Measurements from ENCODE around the gene WWOX. TPM values are rescaled to one million over a fixed set of nuclear protein-coding genes. Genes with fewer than 3 reads are reported as not detected.

Gene WWOX
- total RNA-seq, 2 donors from 2014 or later = 23.0 to 31.7 TPM

DNA sequence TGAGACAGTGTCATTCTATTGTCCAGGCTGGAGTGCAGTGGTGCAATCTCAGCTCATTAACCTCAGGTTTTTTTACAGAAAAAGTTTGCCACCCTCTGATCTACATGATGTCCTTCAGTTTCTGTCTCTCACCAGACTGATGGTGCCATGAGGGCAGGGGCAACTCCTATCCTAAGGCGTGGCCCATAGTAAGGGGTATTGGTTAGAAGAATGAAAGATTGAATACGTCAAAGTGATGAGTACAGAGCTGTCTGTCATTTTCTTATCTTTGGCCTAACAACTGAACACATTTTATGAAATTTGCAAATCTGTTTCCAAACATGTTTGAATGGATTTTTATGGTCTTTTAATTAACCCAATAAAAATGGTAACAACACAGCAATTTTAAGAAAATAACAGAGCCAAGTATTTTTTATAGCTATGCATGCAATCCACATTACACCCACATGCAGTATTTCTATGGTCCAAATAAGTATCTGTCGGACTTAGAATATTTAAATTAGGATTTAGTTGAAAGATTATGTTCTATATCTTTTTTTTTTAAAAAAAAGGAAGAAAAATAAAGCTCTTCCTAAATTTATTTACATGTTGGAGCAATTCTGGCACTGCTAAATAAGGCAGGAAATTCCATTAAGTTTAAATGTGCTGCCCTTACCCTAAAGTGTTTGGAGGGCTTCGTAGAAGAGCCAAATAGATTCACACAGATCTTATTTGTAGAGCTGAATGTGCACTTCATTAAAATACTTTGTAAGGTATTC is 192.8 kb downstream of the WWOX start:
- no peak for DNase-seq (ENCODE audit: low spot score)
- Mint-ChIP-seq H3K36me3 (no peaks in the 10 kb centered on the region), H3K9me3 (no peaks in the 10 kb centered on the region), H3K4me3 (no peak overlapping the region), H3K27me3 (peaks cover 0 to 11% of the 10 kb centered on the region in 2 donors), H3K4me1 (ENCODE audit: low read depth in 2 of 2) (peaks cover 0 to 7% of the 10 kb centered on the region in 2 donors), H3K27ac (no peak overlapping the region)
- ATAC-seq = no peak

DNA sequence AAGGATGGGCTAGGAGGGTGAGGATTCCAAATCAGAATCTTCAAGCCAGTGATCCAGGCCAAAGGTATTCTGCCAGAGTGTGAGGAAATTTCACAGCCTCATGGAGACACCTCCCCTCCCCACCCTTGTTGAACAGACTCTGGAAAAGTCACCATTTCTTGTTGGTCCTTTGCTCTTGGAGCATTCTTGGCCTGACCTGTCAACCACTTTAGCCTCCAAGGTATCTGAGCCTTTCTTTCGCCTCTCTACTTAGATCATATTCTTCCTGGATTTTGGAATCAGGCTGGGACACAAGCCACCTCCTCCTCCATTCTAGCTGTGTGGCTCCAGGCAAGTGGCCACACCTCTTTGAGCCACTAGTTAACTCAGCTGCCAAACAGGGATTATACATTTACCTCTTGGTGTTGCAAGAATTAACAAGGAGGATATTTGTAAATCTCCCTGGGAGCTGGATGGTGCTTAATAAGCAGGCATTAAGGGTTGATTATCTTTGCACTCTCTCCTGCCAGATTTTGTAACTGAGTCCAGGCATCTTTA is 193.5 kb downstream of the WWOX start:
- H3K27ac Mint-ChIP-seq = no peak overlapping the region

DNA sequence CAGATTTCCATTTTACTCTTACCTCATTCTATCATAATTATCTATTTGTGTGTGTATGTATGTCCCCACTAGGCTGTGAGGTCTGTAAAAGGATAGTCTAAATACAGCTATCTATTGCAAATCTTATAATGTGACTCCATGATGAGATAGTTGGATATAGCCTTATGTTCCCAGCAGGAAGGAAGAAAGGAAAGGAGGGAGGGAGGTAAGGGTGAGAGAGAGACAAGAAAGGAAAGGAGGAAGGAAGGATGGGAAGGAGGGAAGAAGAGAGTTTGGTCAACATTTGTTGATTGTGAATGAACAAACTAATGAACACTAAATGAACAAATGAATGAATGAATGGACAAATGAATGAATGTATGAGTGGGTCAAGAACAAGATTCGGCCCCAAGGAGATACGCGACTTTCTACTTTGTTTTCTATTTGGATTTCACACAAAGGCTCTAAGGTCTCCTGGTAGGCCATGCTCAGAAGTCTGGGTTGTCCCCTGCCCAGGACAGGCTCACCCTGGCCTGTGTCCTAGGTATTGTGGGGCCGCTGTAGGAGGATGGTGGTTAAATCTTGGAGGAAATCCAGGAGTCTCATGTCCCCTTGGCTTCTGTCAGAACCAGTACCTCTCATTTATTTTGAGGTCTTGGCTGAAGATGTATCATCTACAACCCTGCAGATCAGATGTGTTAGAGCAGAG is 195.2 kb downstream of the WWOX start:
- no peak overlapping the region for H3K27ac Mint-ChIP-seq
- no peak for ATAC-seq
- DNase-seq (ENCODE audit: low spot score) = no peak
- H3K4me3 Mint-ChIP-seq = no peak overlapping the region
- H3K27me3 Mint-ChIP-seq = peaks cover 0 to 11% of the 10 kb centered on the region in 2 donors
- H3K36me3 Mint-ChIP-seq = no peaks in the 10 kb centered on the region
- H3K9me3 Mint-ChIP-seq = no peaks in the 10 kb centered on the region
- H3K4me1 Mint-ChIP-seq (ENCODE audit: low read depth in 2 of 2) = peaks cover 0 to 7% of the 10 kb centered on the region in 2 donors

More for the DNA sequence above, 193.5 kb downstream of the WWOX start:
- ATAC-seq = no peak
- Mint-ChIP-seq H3K36me3 (no peaks in the 10 kb centered on the region), H3K27me3 (peaks cover 0 to 11% of the 10 kb centered on the region in 2 donors), H3K4me1 (ENCODE audit: low read depth in 2 of 2) (peaks cover 0 to 7% of the 10 kb centered on the region in 2 donors), H3K4me3 (no peak overlapping the region), H3K9me3 (no peaks in the 10 kb centered on the region)
- no peak for DNase-seq (ENCODE audit: low spot score)

DNA sequence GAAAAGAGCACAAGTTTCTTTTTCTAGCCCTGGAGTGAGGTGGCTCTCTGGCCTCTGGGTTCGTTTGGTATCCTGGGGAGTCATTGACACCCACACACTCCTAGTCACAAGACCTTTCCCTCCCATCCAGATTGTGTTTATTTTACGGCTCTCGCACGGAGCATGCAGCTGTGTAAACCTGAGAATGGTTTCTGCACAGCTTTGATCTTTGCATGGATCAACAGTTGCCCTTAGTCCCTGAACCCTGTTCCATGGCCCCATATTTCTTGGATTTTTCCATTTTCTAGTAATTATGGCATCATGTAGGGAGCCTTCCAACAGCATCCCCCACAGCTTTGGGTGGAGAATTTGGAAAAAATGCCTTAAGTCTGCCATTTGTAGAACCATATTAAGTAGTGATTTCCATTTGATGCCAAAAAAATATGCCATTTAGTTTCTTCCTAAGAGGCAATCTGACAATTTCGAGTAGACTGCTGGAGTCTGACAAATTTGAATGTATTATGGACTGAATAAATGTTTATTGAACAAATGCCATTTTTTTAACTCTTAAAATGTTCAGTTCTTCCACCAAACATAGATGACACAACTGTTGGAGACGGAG is 197.7 kb downstream of the WWOX start:
- H3K27me3 Mint-ChIP-seq = peaks cover 0 to 9% of the 10 kb centered on the region in 2 donors

DNA sequence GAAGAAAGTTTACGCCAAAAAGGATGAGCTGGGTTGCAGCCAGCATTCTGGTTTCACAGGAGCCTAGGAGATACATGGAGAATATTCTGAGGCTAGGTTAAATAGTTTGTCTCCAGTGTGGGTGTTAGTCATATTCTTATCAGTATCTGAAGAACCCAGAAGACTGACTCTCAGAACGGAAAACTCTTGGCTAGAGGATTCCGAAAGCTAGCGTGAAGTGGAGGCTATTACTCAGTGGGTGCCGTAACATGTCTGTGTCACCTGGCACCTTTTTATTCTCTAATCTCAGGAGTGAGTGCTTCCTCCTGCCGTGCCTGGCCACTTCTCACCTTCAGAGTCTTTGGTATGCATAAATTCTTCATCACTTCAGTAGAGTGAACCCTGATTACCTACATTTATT is 199.5 kb downstream of the WWOX start:
- ATAC-seq = no peak
- peaks cover 0 to 8% of the 10 kb centered on the region in 2 donors for H3K27me3 Mint-ChIP-seq
- H3K36me3 Mint-ChIP-seq = no peaks in the 10 kb centered on the region
- no peak overlapping the region for H3K27ac Mint-ChIP-seq
- H3K4me3 Mint-ChIP-seq = no peak overlapping the region
- DNase-seq (ENCODE audit: low spot score) = no peak
- H3K4me1 Mint-ChIP-seq (ENCODE audit: low read depth in 2 of 2) = peaks cover 0 to 5% of the 10 kb centered on the region in 2 donors
- H3K9me3 Mint-ChIP-seq = no peaks in the 10 kb centered on the region

More for the DNA sequence above, 197.7 kb downstream of the WWOX start:
- peaks cover 0 to 7% of the 10 kb centered on the region in 2 donors for H3K4me1 Mint-ChIP-seq (ENCODE audit: low read depth in 2 of 2)
- H3K9me3 Mint-ChIP-seq = no peaks in the 10 kb centered on the region
- ATAC-seq (no peak), DNase-seq (ENCODE audit: low spot score) (no peak)
- H3K4me3 Mint-ChIP-seq = no peak overlapping the region
- H3K36me3 Mint-ChIP-seq = no peaks in the 10 kb centered on the region
- H3K27ac Mint-ChIP-seq = no peak overlapping the region

DNA sequence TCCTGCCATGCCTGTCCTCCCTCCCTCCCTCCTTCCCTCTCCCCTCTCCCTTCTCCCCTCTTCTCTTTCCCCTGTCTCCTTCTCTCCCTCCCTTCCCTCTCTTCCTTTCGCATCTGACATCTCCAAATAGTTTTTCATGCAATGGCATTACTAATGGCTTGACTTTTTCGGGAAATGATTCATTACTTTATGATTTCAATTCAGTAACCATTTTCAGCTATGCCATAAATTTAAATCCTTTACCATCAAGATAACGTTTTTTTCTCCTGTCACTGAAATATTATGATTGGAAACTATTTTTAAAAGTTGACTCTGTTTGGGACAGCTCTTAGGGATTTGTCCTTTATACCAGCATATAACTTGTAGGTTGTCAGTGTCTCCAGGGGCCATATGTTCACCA is 201.0 kb downstream of the WWOX start:
- DNase-seq (ENCODE audit: low spot score) (no peak), ATAC-seq (no peak)
- Mint-ChIP-seq H3K27ac (no peak overlapping the region), H3K9me3 (no peaks in the 10 kb centered on the region), H3K4me1 (ENCODE audit: low read depth in 2 of 2) (no peaks in the 10 kb centered on the region), H3K27me3 (no peaks in the 10 kb centered on the region), H3K4me3 (no peak overlapping the region), H3K36me3 (no peaks in the 10 kb centered on the region)

DNA sequence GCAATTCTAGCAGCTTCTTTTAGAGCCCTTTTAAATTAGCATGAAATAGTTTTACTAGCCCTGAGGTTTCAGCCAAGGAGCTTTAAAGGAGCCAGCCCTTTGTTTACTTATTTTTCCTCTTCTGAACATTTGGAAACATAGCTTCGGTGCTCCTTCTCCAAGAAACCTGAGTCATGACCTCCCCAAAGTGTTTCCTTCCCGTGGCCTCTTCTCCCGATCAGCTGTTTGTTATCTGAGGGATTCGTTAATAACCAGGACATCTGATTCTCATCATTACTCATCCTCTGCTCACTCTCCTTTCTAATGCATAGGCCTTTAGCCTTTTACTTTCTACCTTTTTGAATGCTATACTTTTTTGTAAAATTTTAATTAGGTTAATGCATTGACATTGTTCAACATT is 204.5 kb downstream of the WWOX start:
- Mint-ChIP-seq H3K36me3 (no peaks in the 10 kb centered on the region), H3K4me3 (no peak overlapping the region), H3K27me3 (peaks cover under 1 to 7% of the 10 kb centered on the region in 2 donors), H3K27ac (no peak overlapping the region), H3K4me1 (ENCODE audit: low read depth in 2 of 2) (peaks cover 4 to 6% of the 10 kb centered on the region in 2 donors), H3K9me3 (no peaks in the 10 kb centered on the region)
- DNase-seq (ENCODE audit: low spot score) (no peak), ATAC-seq (no peak)

DNA sequence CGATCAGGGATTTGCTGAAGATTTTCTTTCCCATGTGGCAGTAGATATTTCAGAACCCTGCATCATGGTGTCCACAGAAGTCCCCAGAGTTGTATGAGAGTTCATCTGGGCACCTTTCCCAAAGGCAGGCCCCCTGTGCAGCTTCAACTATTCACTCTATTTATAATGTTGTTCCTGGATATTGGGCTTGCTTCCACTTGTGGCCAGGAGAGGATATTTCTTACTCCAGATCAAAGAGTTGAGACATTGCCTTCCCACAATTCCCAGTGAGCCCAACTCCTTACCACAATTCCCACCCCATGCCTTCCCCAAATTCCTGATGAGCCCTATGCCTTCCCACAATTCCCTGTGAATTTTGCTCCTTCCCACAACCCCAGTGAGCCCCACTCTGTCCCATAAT is 206.9 kb downstream of the WWOX start:
- H3K27me3 Mint-ChIP-seq = peaks cover 13 to 17% of the 10 kb centered on the region in 2 donors
- no peaks in the 10 kb centered on the region for H3K9me3 Mint-ChIP-seq
- ATAC-seq = no peak
- peaks cover 24 to 25% of the 10 kb centered on the region in 2 donors for H3K4me1 Mint-ChIP-seq (ENCODE audit: low read depth in 2 of 2)
- no peak for DNase-seq (ENCODE audit: low spot score)
- H3K27ac Mint-ChIP-seq = no peak overlapping the region
- no peaks in the 10 kb centered on the region for H3K36me3 Mint-ChIP-seq
- H3K4me3 Mint-ChIP-seq = no peak overlapping the region

DNA sequence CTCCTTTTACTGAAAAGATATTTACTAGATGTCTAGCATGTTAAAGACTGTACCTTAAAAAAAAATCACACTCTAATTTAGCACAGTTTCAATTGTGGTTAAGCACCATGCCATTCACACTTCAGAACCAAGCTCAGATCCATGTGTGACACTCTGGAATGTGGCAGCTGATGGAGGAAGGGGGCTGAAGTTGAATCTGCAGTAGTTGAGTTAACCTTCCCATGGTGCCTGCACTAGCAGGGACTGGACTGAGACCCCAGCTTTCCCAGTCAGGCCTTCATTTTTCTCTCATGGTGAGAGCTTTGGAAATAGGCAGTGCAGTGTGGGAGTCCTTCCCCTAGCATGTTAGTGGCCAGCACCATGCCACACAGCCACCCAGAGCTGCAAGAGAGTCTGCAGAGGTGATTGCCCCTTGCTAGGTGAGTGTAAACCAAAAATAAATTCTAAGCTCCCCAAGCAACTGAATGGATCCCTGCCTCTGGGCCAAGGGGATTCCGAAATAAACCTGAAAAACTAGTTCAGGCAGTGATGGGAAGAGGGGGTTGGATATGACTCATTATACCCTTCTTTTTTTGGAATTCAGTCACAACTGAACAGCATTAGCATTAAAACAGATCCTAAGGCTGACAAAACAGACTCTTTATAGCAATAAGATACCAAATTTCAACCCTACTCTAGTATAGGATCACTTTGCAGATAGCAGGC is 208.5 kb downstream of the WWOX start:
- H3K9me3 Mint-ChIP-seq = no peaks in the 10 kb centered on the region
- ATAC-seq (no peak), DNase-seq (ENCODE audit: low spot score) (no peak)
- no peak overlapping the region for H3K4me3 Mint-ChIP-seq
- H3K27me3 Mint-ChIP-seq = peaks cover 13 to 17% of the 10 kb centered on the region in 2 donors
- H3K4me1 Mint-ChIP-seq (ENCODE audit: low read depth in 2 of 2) = peaks cover 25 to 26% of the 10 kb centered on the region in 2 donors
- H3K27ac Mint-ChIP-seq = no peak overlapping the region
- H3K36me3 Mint-ChIP-seq = no peaks in the 10 kb centered on the region

DNA sequence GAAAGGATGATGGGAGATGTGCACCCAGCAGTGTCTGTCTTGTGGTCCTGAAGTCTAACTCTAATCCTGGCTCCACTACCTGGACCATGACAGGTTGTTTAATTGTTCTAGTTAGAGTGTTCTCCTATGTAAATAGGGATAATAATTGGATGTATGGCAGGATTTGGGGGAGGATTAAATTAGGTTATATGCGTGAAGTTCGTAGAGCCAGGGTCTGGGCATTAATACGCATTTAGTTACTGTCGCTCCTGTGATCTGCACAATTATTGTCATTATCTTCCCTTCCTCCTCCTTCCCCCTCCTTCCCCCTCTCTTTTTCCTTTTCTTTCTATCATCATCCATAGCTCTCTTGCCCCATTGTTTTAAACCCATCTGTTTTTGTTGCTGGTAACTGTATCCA is 210.3 kb downstream of the WWOX start:
- DNase-seq (ENCODE audit: low spot score) (no peak), ATAC-seq (no peak)
- Mint-ChIP-seq H3K4me1 (ENCODE audit: low read depth in 2 of 2) (peaks cover 25 to 26% of the 10 kb centered on the region in 2 donors), H3K36me3 (no peaks in the 10 kb centered on the region), H3K27me3 (peaks cover 13 to 17% of the 10 kb centered on the region in 2 donors), H3K9me3 (no peaks in the 10 kb centered on the region), H3K4me3 (no peak overlapping the region), H3K27ac (no peak overlapping the region)

DNA sequence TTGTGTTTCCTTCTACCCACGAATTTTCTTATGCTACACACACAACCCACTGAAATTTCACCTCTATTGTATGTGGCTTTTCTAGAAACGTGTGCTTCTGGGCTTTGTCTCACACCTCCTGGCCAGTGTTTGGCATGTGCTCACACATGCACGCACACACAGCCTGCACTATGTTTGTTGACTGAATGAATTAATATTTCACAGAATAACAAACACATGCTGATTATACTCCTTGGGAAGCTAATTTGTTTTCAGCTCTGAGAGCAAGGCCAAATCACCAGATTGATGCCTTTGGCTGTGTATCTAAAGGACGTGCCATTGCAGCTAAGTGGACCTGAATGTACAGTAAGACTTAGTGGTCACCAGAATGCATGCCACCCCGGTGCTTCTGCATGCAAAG is 210.7 kb downstream of the WWOX start:
- peaks cover 25 to 26% of the 10 kb centered on the region in 2 donors for H3K4me1 Mint-ChIP-seq (ENCODE audit: low read depth in 2 of 2)
- no peaks in the 10 kb centered on the region for H3K36me3 Mint-ChIP-seq
- ATAC-seq = no peak
- H3K27me3 Mint-ChIP-seq = peaks cover 13 to 17% of the 10 kb centered on the region in 2 donors
- DNase-seq (ENCODE audit: low spot score) = no peak
- H3K27ac Mint-ChIP-seq = no peak overlapping the region
- H3K9me3 Mint-ChIP-seq = no peaks in the 10 kb centered on the region
- H3K4me3 Mint-ChIP-seq = no peak overlapping the region

DNA sequence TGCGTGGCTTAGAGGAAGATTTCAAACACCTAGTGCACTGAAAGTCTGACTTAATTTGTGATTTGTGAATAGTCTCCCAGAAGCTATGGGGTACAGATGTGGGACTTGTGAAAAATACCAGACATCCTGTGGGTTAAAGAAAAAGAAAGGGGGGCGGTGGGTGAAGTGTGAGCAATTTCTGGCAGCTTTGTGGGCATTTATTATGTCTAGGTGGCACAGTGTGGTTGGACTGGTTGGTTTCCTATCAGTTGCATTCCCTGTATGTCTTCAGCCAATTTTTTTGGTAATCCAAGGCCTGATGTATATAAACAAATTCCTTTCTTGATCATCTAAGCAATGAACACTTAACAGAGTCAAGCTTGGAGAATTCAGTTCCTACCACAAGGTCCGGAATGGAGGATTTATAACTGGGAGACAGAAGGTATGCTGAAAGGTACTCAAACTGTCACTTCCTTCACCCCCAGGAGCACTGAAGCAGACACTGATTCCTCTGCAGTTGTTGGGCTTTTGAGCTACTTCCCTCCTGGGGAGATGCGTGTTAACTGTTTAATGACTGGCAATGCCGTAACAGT is 211.6 kb downstream of the WWOX start:
- no peaks in the 10 kb centered on the region for H3K36me3 Mint-ChIP-seq
- ATAC-seq (peak in 1 of 2 donors; percentile 78), DNase-seq (ENCODE audit: low spot score) (no peak)
- peak overlapping the region in 1 of 2 donors; percentile 46 for H3K27ac Mint-ChIP-seq
- H3K27me3 Mint-ChIP-seq = peaks cover 13 to 17% of the 10 kb centered on the region in 2 donors
- H3K4me1 Mint-ChIP-seq (ENCODE audit: low read depth in 2 of 2) = peaks cover 25 to 26% of the 10 kb centered on the region in 2 donors
- no peaks in the 10 kb centered on the region for H3K9me3 Mint-ChIP-seq
- peak overlapping the region; percentile 26 for H3K4me3 Mint-ChIP-seq

DNA sequence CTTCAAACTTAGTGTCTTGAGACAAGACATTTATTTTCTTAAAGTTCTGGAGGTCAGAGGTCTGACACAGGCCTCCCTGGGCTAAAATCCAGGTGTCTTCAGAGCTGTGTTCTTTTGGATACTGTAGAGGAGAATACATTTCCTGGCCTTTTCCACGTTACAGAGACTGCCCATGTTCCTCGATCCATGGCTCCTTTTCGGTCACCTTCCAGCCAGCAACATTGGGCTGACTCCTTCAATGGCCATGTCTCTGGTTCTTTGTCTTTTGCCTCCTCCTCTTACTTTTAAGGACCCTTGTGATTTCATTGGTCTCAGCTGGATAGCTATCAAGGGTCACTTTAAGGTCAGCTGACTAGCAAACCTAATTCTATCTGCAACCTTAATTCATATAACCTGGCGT is 212.4 kb downstream of the WWOX start:
- no peak for DNase-seq (ENCODE audit: low spot score)
- no peak for ATAC-seq
- H3K27me3 Mint-ChIP-seq = peaks cover 13 to 14% of the 10 kb centered on the region in 2 donors
- no peaks in the 10 kb centered on the region for H3K36me3 Mint-ChIP-seq
- H3K4me3 Mint-ChIP-seq = no peak overlapping the region
- peaks cover 25 to 26% of the 10 kb centered on the region in 2 donors for H3K4me1 Mint-ChIP-seq (ENCODE audit: low read depth in 2 of 2)
- H3K9me3 Mint-ChIP-seq = no peaks in the 10 kb centered on the region
- no peak overlapping the region for H3K27ac Mint-ChIP-seq
